SH-SY5Y (cell line): ENCODE data around the gene MRPL43.

ENCODE experiments used
- GATA2 ChIP-seq: IDR thresholded peaks from 2 replicates; pipeline ENCODE4 v1.6.1; 2011; ENCODE audit warnings: mild to moderate bottlenecking, low read depth, low read length
- GATA3 ChIP-seq: IDR thresholded peaks from 2 replicates; pipeline ENCODE4 v1.6.1; 2011; ENCODE audit warnings: low read depth, mild to moderate bottlenecking, low read length, moderate library complexity

DNA sequence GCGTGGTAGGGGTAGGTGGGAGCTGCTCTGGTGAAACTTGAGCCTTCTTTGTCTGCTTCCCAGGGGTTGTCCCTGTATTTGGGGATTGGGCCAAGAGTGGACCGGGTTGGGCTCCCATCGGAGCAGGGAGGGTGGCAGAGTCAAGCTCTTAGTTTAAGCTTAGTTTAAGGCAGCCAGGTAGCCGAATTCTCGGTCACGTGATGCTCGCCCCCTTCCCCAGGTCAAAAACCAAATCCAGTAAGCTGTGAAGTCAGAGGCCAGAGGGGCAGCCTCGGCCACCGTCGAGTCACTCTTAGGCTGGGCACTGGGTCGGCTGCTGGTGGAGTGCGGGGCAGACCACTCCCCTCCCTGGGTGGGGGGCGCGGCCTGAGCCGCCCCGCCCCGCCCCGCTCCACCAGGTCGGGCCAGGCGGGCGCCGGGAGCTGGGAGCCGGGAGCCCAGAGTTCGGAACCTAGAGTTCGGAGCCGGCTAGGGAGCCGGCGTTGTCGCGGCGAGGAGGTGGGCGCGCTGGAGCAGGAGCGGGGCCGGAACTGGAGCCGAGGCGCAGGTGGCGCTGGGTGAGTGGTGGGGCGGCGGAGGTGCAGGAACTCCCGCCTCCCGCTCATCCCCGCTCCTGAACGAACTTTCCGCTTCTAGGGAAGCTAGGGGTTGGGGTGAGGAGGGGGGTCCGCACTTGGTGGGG is 9.5 kb upstream of the MRPL43 start:
- TF ChIP-seq GATA3: no peak
- no peak for TF ChIP-seq GATA2
